ENCODE results near the gene SERTAD2. TPM values are rescaled to one million over a fixed set of nuclear protein-coding genes. Genes with fewer than 3 reads are reported as not detected.

The SERTAD2 gene
- total RNA-seq, 1 donor from 2014 or later = 19.8 TPM

GRCh38 chr2:64672708-64673107 is 19.0 kb upstream of the SERTAD2 start:
- DNase-seq (ENCODE audit: low spot score) = no peak

- DNase-seq (ENCODE audit: low spot score) = no peak
Measured at GRCh38 chr2:64670047-64670446, 16.3 kb upstream of the SERTAD2 start.

- no peak for DNase-seq (ENCODE audit: low spot score)
Measured at GRCh38 chr2:64669288-64669687, 15.6 kb upstream of the SERTAD2 start.

GRCh38 chr2:64668542-64668941 is 14.8 kb upstream of the SERTAD2 start:
- no peak for DNase-seq (ENCODE audit: low spot score)

- no peak for DNase-seq (ENCODE audit: low spot score)
Measured at GRCh38 chr2:64667535-64667934, 13.8 kb upstream of the SERTAD2 start.

GRCh38 chr2:64666810-64667438 is 13.2 kb upstream of the SERTAD2 start:
- no peak for DNase-seq (ENCODE audit: low spot score)

GRCh38 chr2:64665709-64666108 is 12.0 kb upstream of the SERTAD2 start:
- no peak for DNase-seq (ENCODE audit: low spot score)

GRCh38 chr2:64663402-64663801 is 9.7 kb upstream of the SERTAD2 start:
- DNase-seq (ENCODE audit: low spot score) = no peak

GRCh38 chr2:64661741-64662169 is 8.0 kb upstream of the SERTAD2 start:
- no peak for DNase-seq (ENCODE audit: low spot score)

- no peak for DNase-seq (ENCODE audit: low spot score)
Measured at GRCh38 chr2:64659252-64659651, 5.5 kb upstream of the SERTAD2 start.

GRCh38 chr2:64658269-64658668 is 4.6 kb upstream of the SERTAD2 start:
- DNase-seq (ENCODE audit: low spot score) = no peak

GRCh38 chr2:64657411-64657810 is 3.7 kb upstream of the SERTAD2 start:
- DNase-seq (ENCODE audit: low spot score) = no peak

GRCh38 chr2:64656379-64656778 is 2.7 kb upstream of the SERTAD2 start:
- no peak for DNase-seq (ENCODE audit: low spot score)

GRCh38 chr2:64655873-64656272 is 2.2 kb upstream of the SERTAD2 start:
- DNase-seq (ENCODE audit: low spot score) = no peak

GRCh38 chr2:64655018-64655664 is 1.4 kb upstream of the SERTAD2 start:
- DNase-seq (ENCODE audit: low spot score) = no peak

GRCh38 chr2:64654063-64654811 is 524 bp upstream of the SERTAD2 start:
- peak; percentile 66 for DNase-seq (ENCODE audit: low spot score)

GRCh38 chr2:64652231-64653108 is 1.2 kb downstream of the SERTAD2 start:
- DNase-seq (ENCODE audit: low spot score) = no peak

GRCh38 chr2:64651590-64651989 is 2.1 kb downstream of the SERTAD2 start:
- no peak for DNase-seq (ENCODE audit: low spot score)

- DNase-seq (ENCODE audit: low spot score) = peak; percentile 71
Measured at GRCh38 chr2:64650722-64651338, 2.9 kb downstream of the SERTAD2 start.

GRCh38 chr2:64650296-64650695 is 3.4 kb downstream of the SERTAD2 start:
- DNase-seq (ENCODE audit: low spot score) = no peak

GRCh38 chr2:64649626-64650025 is 4.1 kb downstream of the SERTAD2 start:
- peak; percentile 64 for DNase-seq (ENCODE audit: low spot score)

Data from mucosa of gallbladder (tissue), 1 donor.